GM12878 (cell line): Measurements from ENCODE around the gene ZBTB4. TPM values are rescaled to one million over a fixed set of nuclear protein-coding genes. Genes with fewer than 3 reads are reported as not detected.

ENCODE experiments used
- ATAC-seq: fragments of 200-7000 bp; cut with Tn5 transposase; 3 replicates; pipeline ENCODE4 v1.9.1; 2020; ENCODE audit warnings: mild to moderate bottlenecking, moderate library complexity
- BruUV-seq: library from RNA; stranded (reverse); fragments of 400-500 nt; replicated peaks from 2 replicates; lab custom pipeline; 2021; lab: Mats Ljungman, UMichigan
- CTCF ChIA-PET: fragments of 300-600 bp; sonication (Branson Sonifier 250); formaldehyde crosslinking; extraction: SDS; loops from one replicate; lab custom pipeline; 2021; ENCODE audit warnings: inconsistent platforms; lab: Yijun Ruan, JAX
- POLR2A ChIA-PET: fragments of 350-600 bp; formaldehyde crosslinking; extraction: SDS; loops from one replicate; lab custom pipeline; 2021; ENCODE audit warnings: inconsistent platforms; lab: Charles Lee
- RAD21 ChIA-PET: fragments of 300-600 bp; sonication (Branson Sonifier 250); formaldehyde crosslinking; loops from one replicate; lab custom pipeline; 2023; ENCODE audit warnings: antibody characterized with exemption; ENCODE audit not compliant: unreplicated experiment; lab: Charles Lee
- SMC1A ChIA-PET: fragments of 300-600 bp; sonication (Branson Sonifier 250); formaldehyde crosslinking; loops from one replicate; lab custom pipeline; 2023; ENCODE audit not compliant: unreplicated experiment, uncharacterized antibody; lab: Charles Lee
- DNase-seq: peaks from one replicate; pipeline ENCODE4 v3.0.0-alpha.2; 2011; ENCODE audit warnings: low read depth, low spot score
- FAIRE-seq: peaks from 3 replicates; lab custom pipeline; 2011; peaks lifted over from hg19 to GRCh38; lab: Jason Lieb, UNC
- H2AFZ ChIP-seq: 2 replicates; pipeline ENCODE4 v1.6.0; 2011; ENCODE audit warnings: low read depth, low read length, control low read depth; ENCODE audit not compliant: control insufficient read depth
- H3K27ac ChIP-seq: 2 replicates; pipeline ENCODE4 v1.5.1; 2011; ENCODE audit warnings: control low read depth; ENCODE audit not compliant: control insufficient read depth, insufficient read depth
- H3K27me3 ChIP-seq, 2 experiments: replicated peaks in 1 of 2; 2 replicates each; pipeline versions ENCODE4 v1.6.0 to v1.6.1; 2011; ENCODE audit warnings: low read length in 1 of 2; ENCODE audit not compliant: control insufficient read depth in 2 of 2, insufficient read depth in 2 of 2
- H3K36me3 ChIP-seq, 2 experiments: 2 replicates each; pipeline ENCODE4 v1.5.1; 2011; ENCODE audit warnings: low read length in 1 of 2; ENCODE audit not compliant: control insufficient read depth in 2 of 2, insufficient read depth in 2 of 2
- H3K4me1 ChIP-seq: 2 replicates; pipeline ENCODE4 v1.6.1; 2011; ENCODE audit warnings: mild to moderate bottlenecking, low read length, moderate library complexity, mixed read lengths; ENCODE audit not compliant: control insufficient read depth, insufficient read depth
- H3K4me2 ChIP-seq: 2 replicates; pipeline ENCODE4 v1.6.0; 2011; ENCODE audit warnings: control low read depth; ENCODE audit not compliant: control insufficient read depth, insufficient read depth
- H3K4me3 ChIP-seq: fragments of 200-600 bp; sonication (generic); 2 replicates; pipeline ENCODE4 v1.5.1; 2016
- H3K79me2 ChIP-seq: 2 replicates; pipeline ENCODE4 v1.6.0; 2011; ENCODE audit warnings: low read length; ENCODE audit not compliant: control insufficient read depth, insufficient read depth
- H3K9ac ChIP-seq: 2 replicates; pipeline ENCODE4 v1.8.0; 2011; ENCODE audit warnings: low read length, control low read depth, mixed read lengths; ENCODE audit not compliant: control insufficient read depth, insufficient read depth
- H3K9me3 ChIP-seq: replicated peaks from 3 replicates; pipeline ENCODE4 v1.5.1; 2011; ENCODE audit warnings: mild to moderate bottlenecking, low read length; ENCODE audit not compliant: control insufficient read depth, insufficient read depth
- H4K20me1 ChIP-seq: 2 replicates; pipeline ENCODE4 v1.6.0; 2011; ENCODE audit not compliant: control insufficient read depth, insufficient read depth
- CBX5 ChIP-seq: sonication (generic); IDR thresholded peaks from 2 replicates; pipeline ENCODE4 v1.6.1; 2016; ENCODE audit warnings: low read depth, moderate library complexity, mild to moderate bottlenecking, inconsistent platforms
- EP300 ChIP-seq, 2 experiments: fragments of 150-350 bp in 1 of 2; IDR thresholded peaks; 2 replicates each; pipeline ENCODE4 v1.6.1; 2011 to 2012; ENCODE audit warnings: low read depth in 2 of 2, low read length in 2 of 2, borderline replicate concordance in 1 of 2, improper control_type of control experiment in 1 of 2, inconsistent platforms in 1 of 2; ENCODE audit not compliant: control insufficient read depth in 1 of 2
- ESRRA ChIP-seq: IDR thresholded peaks from 2 replicates; pipeline ENCODE4 v1.6.1; 2012; ENCODE audit warnings: mild to moderate bottlenecking, low read length, improper control_type of control experiment
- POLR2A ChIP-seq: IDR thresholded peaks from 2 replicates; pipeline ENCODE4 v1.6.1; 2011; ENCODE audit warnings: low read depth, mild to moderate bottlenecking, low read length
- POLR2AphosphoS5 ChIP-seq: IDR thresholded peaks from 2 replicates; pipeline ENCODE4 v1.6.1; 2011; ENCODE audit warnings: mild to moderate bottlenecking, low read length, inconsistent platforms
- RUNX3 ChIP-seq: IDR thresholded peaks from 2 replicates; pipeline ENCODE4 v1.6.1; 2012; ENCODE audit warnings: low read length, inconsistent platforms
- SRF ChIP-seq, 2 experiments: IDR thresholded peaks; 2 replicates each; pipeline ENCODE4 v1.6.1; 2011; ENCODE audit warnings: low read depth in 2 of 2, low read length in 2 of 2, mild to moderate bottlenecking in 1 of 2, moderate library complexity in 1 of 2
- YBX1 ChIP-seq: fragments of 450-650 bp; IDR thresholded peaks from 2 replicates; pipeline ENCODE4 v1.6.1; 2016; ENCODE audit warnings: antibody characterized with exemption
- WGBS: methylation state at CpG from one replicate; pipeline ENCODE4 v1.1.6; 2016; ENCODE audit warnings: low lambda C conversion rate; ENCODE audit not compliant: insufficient replicate concordance, insufficient coverage; ENCODE audit errors: missing lambda C conversion rate; 5-methylcytosine and 5-hydroxymethylcytosine counted together
- in situ Hi-C: fragments of 300-500 bp; cut with MboI; formaldehyde crosslinking; loops from 9 replicates; pipeline ENCODE4 v1.14.3; 2018; ENCODE audit warnings: mixed read lengths
- intact Hi-C: fragments of 100-400 bp; cut with micrococcal nuclease; formaldehyde crosslinking; loops from one replicate; pipeline ENCODE4 v1.14.2; 2022; ENCODE audit not compliant: unreplicated experiment
- polyA plus RNA-seq, 11 experiments: library from polyadenylated mRNA; depleted of rRNA in 4 of 11; unstranded in 6 of 11; stranded (reverse) in 5 of 11; fragments of >200 nt; fragmentation: Nextera tagmentation in 4 of 11; fragmentation: Illumina TruSeq in 1 of 11; extraction: Ambion mirVana in 4 of 11; extraction: Trizol in 1 of 11; gene quantifications; 1 replicate in 1 of 11; 2 replicates in 10 of 11; pipeline versions ENCODE4 v1.2.1 to v1.2.3, GENCODE V29; 2011 to 2016; ENCODE audit warnings: inconsistent platforms in 2 of 11, missing spikeins in 2 of 11, low read depth in 1 of 11
- total RNA-seq, 4 experiments: library from RNA; depleted of rRNA in 3 of 4; stranded (reverse); fragments of >200 nt in 3 of 4; fragmentation: Illumina TruSeq in 1 of 4; extraction: Trizol in 1 of 4; gene quantifications; 2 replicates each; pipeline versions ENCODE4 v1.2.1 to v1.2.3, GENCODE V29; 2013 to 2021
- TF ChIP-seq, protein P1 (sequence below): fragments of 450-650 bp; IDR thresholded peaks from 2 replicates; pipeline ENCODE4 v1.6.1; 2017; ENCODE audit warnings: borderline replicate concordance
- TF ChIP-seq, protein P2 (sequence below): IDR thresholded peaks from 2 replicates; pipeline ENCODE4 v1.6.1; 2012; ENCODE audit warnings: improper control_type of control experiment, low read depth, low read length; ENCODE audit not compliant: insufficient replicate concordance
- TF ChIP-seq, protein P3 (sequence below): IDR thresholded peaks from 2 replicates; pipeline ENCODE4 v1.6.1; 2011; ENCODE audit warnings: borderline replicate concordance, low read depth, mild to moderate bottlenecking, moderate library complexity, mixed read lengths, low read length; ENCODE audit not compliant: insufficient read depth; ENCODE audit errors: extremely low read length

Gene ZBTB4
- total and polyA plus RNA-seq, 10 of the 15 experiments (the other 5 are each of a cell fraction or from before 2014, with no cell fraction given) = 2.0 to 14.9 (median 6.9) TPM

- in situ Hi-C loops = no loop called here
- ChIA-PET RAD21 (no interaction called here), POLR2A (interaction anchor here (0.6 to 1.1 kb wide), 2 partner anchors 53 to 106 kb away, joined by 3 read pairs; no protein-coding TSS in a partner anchor), CTCF (interaction anchor here (1.0 kb wide), 1 partner anchor 136 kb away, joined by 3 read pairs; no protein-coding TSS in a partner anchor), SMC1A (no interaction called here)
- Histone ChIP-seq H4K20me1 (peaks cover 9% of the 10 kb centered on the region), H3K9ac (no peak overlapping the region), H3K4me3 (no peak overlapping the region), H3K4me1 (no peaks in the 10 kb centered on the region), H3K4me2 (no peak overlapping the region), H3K36me3 (peaks cover 42 to 43% of the 10 kb centered on the region in 2 experiments), H3K79me2 (peaks cover 31% of the 10 kb centered on the region), H3K9me3 (no peaks in the 10 kb centered on the region), H3K27me3 (no peaks in the 10 kb centered on the region), H2AFZ (no peak overlapping the region), H3K27ac (no peak overlapping the region)
- FAIRE-seq (no peak), ATAC-seq (no peak), DNase-seq (no peak)
- TF ChIP-seq, protein P1, sequence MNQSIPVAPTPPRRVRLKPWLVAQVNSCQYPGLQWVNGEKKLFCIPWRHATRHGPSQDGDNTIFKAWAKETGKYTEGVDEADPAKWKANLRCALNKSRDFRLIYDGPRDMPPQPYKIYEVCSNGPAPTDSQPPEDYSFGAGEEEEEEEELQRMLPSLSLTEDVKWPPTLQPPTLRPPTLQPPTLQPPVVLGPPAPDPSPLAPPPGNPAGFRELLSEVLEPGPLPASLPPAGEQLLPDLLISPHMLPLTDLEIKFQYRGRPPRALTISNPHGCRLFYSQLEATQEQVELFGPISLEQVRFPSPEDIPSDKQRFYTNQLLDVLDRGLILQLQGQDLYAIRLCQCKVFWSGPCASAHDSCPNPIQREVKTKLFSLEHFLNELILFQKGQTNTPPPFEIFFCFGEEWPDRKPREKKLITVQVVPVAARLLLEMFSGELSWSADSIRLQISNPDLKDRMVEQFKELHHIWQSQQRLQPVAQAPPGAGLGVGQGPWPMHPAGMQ = no peak
- TF ChIP-seq ESRRA (no peak), POLR2AphosphoS5 (peak; percentile 83), POLR2A (peak; percentile 41; the same call in 1 of the 2 replicates), SRF (IDR thresholded peaks at IDR 0.05; ENCODE audit: low read depth in 2 of 2, low read length in 2 of 2) (no peak), CBX5 (no peak), RUNX3 (no peak), YBX1 (no peak), EP300 (IDR thresholded peaks at IDR 0.05; ENCODE audit: borderline replicate concordance in 1 of 2, control insufficient read depth in 1 of 2, low read depth in 2 of 2, low read length in 2 of 2) (no peak)
- TF ChIP-seq, protein P2, sequence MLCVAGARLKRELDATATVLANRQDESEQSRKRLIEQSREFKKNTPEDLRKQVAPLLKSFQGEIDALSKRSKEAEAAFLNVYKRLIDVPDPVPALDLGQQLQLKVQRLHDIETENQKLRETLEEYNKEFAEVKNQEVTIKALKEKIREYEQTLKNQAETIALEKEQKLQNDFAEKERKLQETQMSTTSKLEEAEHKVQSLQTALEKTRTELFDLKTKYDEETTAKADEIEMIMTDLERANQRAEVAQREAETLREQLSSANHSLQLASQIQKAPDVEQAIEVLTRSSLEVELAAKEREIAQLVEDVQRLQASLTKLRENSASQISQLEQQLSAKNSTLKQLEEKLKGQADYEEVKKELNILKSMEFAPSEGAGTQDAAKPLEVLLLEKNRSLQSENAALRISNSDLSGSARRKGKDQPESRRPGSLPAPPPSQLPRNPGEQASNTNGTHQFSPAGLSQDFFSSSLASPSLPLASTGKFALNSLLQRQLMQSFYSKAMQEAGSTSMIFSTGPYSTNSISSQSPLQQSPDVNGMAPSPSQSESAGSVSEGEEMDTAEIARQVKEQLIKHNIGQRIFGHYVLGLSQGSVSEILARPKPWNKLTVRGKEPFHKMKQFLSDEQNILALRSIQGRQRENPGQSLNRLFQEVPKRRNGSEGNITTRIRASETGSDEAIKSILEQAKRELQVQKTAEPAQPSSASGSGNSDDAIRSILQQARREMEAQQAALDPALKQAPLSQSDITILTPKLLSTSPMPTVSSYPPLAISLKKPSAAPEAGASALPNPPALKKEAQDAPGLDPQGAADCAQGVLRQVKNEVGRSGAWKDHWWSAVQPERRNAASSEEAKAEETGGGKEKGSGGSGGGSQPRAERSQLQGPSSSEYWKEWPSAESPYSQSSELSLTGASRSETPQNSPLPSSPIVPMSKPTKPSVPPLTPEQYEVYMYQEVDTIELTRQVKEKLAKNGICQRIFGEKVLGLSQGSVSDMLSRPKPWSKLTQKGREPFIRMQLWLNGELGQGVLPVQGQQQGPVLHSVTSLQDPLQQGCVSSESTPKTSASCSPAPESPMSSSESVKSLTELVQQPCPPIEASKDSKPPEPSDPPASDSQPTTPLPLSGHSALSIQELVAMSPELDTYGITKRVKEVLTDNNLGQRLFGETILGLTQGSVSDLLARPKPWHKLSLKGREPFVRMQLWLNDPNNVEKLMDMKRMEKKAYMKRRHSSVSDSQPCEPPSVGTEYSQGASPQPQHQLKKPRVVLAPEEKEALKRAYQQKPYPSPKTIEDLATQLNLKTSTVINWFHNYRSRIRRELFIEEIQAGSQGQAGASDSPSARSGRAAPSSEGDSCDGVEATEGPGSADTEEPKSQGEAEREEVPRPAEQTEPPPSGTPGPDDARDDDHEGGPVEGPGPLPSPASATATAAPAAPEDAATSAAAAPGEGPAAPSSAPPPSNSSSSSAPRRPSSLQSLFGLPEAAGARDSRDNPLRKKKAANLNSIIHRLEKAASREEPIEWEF = no peak
- TF ChIP-seq, protein P3, sequence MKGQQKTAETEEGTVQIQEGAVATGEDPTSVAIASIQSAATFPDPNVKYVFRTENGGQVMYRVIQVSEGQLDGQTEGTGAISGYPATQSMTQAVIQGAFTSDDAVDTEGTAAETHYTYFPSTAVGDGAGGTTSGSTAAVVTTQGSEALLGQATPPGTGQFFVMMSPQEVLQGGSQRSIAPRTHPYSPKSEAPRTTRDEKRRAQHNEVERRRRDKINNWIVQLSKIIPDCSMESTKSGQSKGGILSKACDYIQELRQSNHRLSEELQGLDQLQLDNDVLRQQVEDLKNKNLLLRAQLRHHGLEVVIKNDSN = no peak
- 93% methylated on average over 20 of the region's 20 CpGs for WGBS
- intact Hi-C loops = no loop called here
- BruUV-seq = TSS peak; percentile 44
Measured at GRCh38 chr17:7496470-7497183, 17.2 kb upstream of the ZBTB4 start.
